ENCODE measurements around the gene QPRT. TPM values are rescaled to one million over a fixed set of nuclear protein-coding genes. Genes with fewer than 3 reads are reported as not detected.

Gene QPRT
- total and polyA plus RNA-seq, 2 of the 8 experiments (the other 6 are each of a cell fraction or from before 2014, with no cell fraction given): 89.0 to 102 TPM

- no peak for TF ChIP-seq CHD7 (IDR thresholded peaks at IDR 0.05; ENCODE audit: insufficient replicate concordance, low read length)
- no peak for TF ChIP-seq NANOG (IDR thresholded peaks at IDR 0.05; ENCODE audit: insufficient read depth, low read depth, low read length, poor library complexity, severe bottlenecking)
- TF ChIP-seq KDM5A (IDR thresholded peaks at IDR 0.05; ENCODE audit: low read length): no peak
Measured at GRCh38 chr16:29675811-29676643, 3.0 kb upstream of the QPRT start (continued).
